Ishikawa (cell line): ENCODE data around the gene TMEM248.

Experiments used
- CREB1 ChIP-seq: IDR thresholded peaks from 2 replicates; pipeline ENCODE4 v1.6.1; 2012; ENCODE audit warnings: low read depth
- EP300 ChIP-seq: IDR thresholded peaks from 2 replicates; pipeline ENCODE4 v1.6.1; 2012; ENCODE audit warnings: borderline replicate concordance
- NFIC ChIP-seq: IDR thresholded peaks from 2 replicates; pipeline ENCODE4 v1.6.1; 2012
- RAD21 ChIP-seq: IDR thresholded peaks from 2 replicates; pipeline ENCODE4 v1.6.1; 2012; ENCODE audit warnings: low read depth
- TAF1 ChIP-seq: IDR thresholded peaks from 2 replicates; pipeline ENCODE4 v1.6.1; 2012; ENCODE audit warnings: low read depth, mild to moderate bottlenecking
- TCF12 ChIP-seq: IDR thresholded peaks from 2 replicates; pipeline ENCODE4 v1.6.1; 2012; ENCODE audit warnings: low read depth
- TEAD4 ChIP-seq: IDR thresholded peaks from 2 replicates; pipeline ENCODE4 v1.6.1; 2012
- YY1 ChIP-seq: IDR thresholded peaks from 2 replicates; pipeline ENCODE4 v1.6.1; 2012; ENCODE audit warnings: low read depth

GRCh38 chr7:66964411-66964810, 43.4 kb downstream of the TMEM248 start:
- TF ChIP-seq TCF12 (no peak), EP300 (no peak), NFIC (no peak), TAF1 (no peak), TEAD4 (no peak), RAD21 (no peak), YY1 (no peak), CREB1 (no peak)
